SW 1271 (cell line): ENCODE data around the gene GPR173.

Source experiments
- DNase-seq, 2 experiments: peaks; one replicate each; lab custom pipeline; 2025; lab: John Stamatoyannopoulos, UW

Gene GPR173

GRCh38 chrX:53048169-53049126 is at the start of gene GPR173:
TSS of gene GPR173 (plus strand) at chrX:53048789. CDS start at chrX:53076622, 27,833 bp downstream.
- no peak for DNase-seq

GRCh38 chrX:53000447-53001135 is 48.0 kb upstream of the GPR173 start:
- no peak for DNase-seq

GRCh38 chrX:53001958-53002357 is 46.6 kb upstream of the GPR173 start:
- no peak for DNase-seq

GRCh38 chrX:53003111-53003510 is 45.5 kb upstream of the GPR173 start:
- DNase-seq, result no peak

- no peak for DNase-seq
These were observed 44.6 kb upstream of the GPR173 start for GRCh38 chrX:53004038-53004437.

- DNase-seq, result no peak
These were observed 43.8 kb upstream of the GPR173 start for GRCh38 chrX:53004811-53005210.

- DNase-seq, result no peak
These were observed 43.3 kb upstream of the GPR173 start for GRCh38 chrX:53005327-53005726.

GRCh38 chrX:53009032-53009431 is 39.6 kb upstream of the GPR173 start:
- DNase-seq, result no peak

- DNase-seq, result no peak
These were observed 35.3 kb upstream of the GPR173 start for GRCh38 chrX:53013291-53013690.

GRCh38 chrX:53018627-53019026 is 30.0 kb upstream of the GPR173 start:
- no peak for DNase-seq

- no peak for DNase-seq
These were observed 26.2 kb upstream of the GPR173 start for GRCh38 chrX:53022381-53022780.

GRCh38 chrX:53028678-53029077 is 19.9 kb upstream of the GPR173 start:
- DNase-seq, result no peak

- no peak for DNase-seq
These were observed 17.2 kb upstream of the GPR173 start for GRCh38 chrX:53031380-53031779.

GRCh38 chrX:53036149-53036548 is 12.4 kb upstream of the GPR173 start:
- no peak for DNase-seq

- DNase-seq, result no peak
These were observed 9.4 kb upstream of the GPR173 start for GRCh38 chrX:53039236-53039635.

GRCh38 chrX:53044995-53045394 is 3.6 kb upstream of the GPR173 start:
- no peak for DNase-seq

- DNase-seq, result no peak
These were observed 1.4 kb upstream of the GPR173 start for GRCh38 chrX:53047228-53047627.

GRCh38 chrX:53049127-53049517 is 533 bp downstream of the GPR173 start:
- no peak for DNase-seq

- DNase-seq, result no peak
These were observed 2.3 kb downstream of the GPR173 start for GRCh38 chrX:53050841-53051240.

- DNase-seq, result no peak
These were observed 6.8 kb downstream of the GPR173 start for GRCh38 chrX:53055244-53055849.

GRCh38 chrX:53056292-53056691 is 7.7 kb downstream of the GPR173 start:
- no peak for DNase-seq

- no peak for DNase-seq
These were observed 16.5 kb downstream of the GPR173 start for GRCh38 chrX:53065104-53065503.

GRCh38 chrX:53071064-53071463 is 22.5 kb downstream of the GPR173 start:
- DNase-seq, result no peak
